Measurements from ENCODE around the gene CDH13. TPM values are rescaled to one million over a fixed set of nuclear protein-coding genes. Genes with fewer than 3 reads are reported as not detected.

CDH13 gene
- total and polyA plus RNA-seq, 2 of the 8 experiments (the other 6 are each of a cell fraction or from before 2014, with no cell fraction given) = 2.3 to 2.4 TPM

GRCh38 chr16:83389751-83390150 is 763.0 kb downstream of the CDH13 start:
- DNase-seq (ENCODE audit: low read depth in 1 of 2, low spot score in 2 of 2) = no peak
- H3K9ac ChIP-seq (replicated peaks in 1 of 4; ENCODE audit: extremely low read depth in 1 of 4, low read depth in 3 of 4, low read length in 3 of 4) = no peak overlapping the region

More at GRCh38 chr16:83389751-83390150, 763.0 kb downstream of the CDH13 start:
- Histone ChIP-seq H3K18ac (ENCODE audit: extremely low read depth, low read length) (no peak overlapping the region), H4K8ac (ENCODE audit: extremely low read depth, insufficient read depth, low read length) (no peak overlapping the region), H3K79me1 (ENCODE audit: low read depth, low read length) (no peaks in the 10 kb centered on the region), H3K4ac (replicated peaks; ENCODE audit: insufficient read length, low read depth, low read length) (no peak overlapping the region), H2BK120ac (replicated peaks; ENCODE audit: low read depth, low read length) (no peak overlapping the region), H3K27me3 (replicated peaks in 1 of 4; ENCODE audit: control insufficient read depth in 3 of 4, extremely low read depth in 1 of 4, insufficient read depth in 3 of 4, low read length in 3 of 4) (no peaks in the 10 kb centered on the region), H2AK5ac (ENCODE audit: low read depth, low read length) (no peak overlapping the region), H3K4me2 (ENCODE audit: insufficient read depth in 1 of 2, low read depth in 2 of 2, low read length in 2 of 2) (no peak overlapping the region), H3K79me2 (ENCODE audit: control insufficient read depth in 1 of 2, insufficient read depth in 2 of 2, low read length in 2 of 2) (no peaks in the 10 kb centered on the region), H3K4me1 (replicated peaks in 1 of 4; ENCODE audit: control insufficient read depth in 3 of 4, insufficient read depth in 4 of 4, low read length in 3 of 4) (no peaks in the 10 kb centered on the region), H4K91ac (replicated peaks; ENCODE audit: insufficient read length, low read length) (no peak overlapping the region), H4K20me1 (replicated peaks in 1 of 2; ENCODE audit: control insufficient read depth in 1 of 2, insufficient read depth in 2 of 2, low read length in 2 of 2) (no peaks in the 10 kb centered on the region), H3K4me3 (ENCODE audit: extremely low read depth in 1 of 4, insufficient read depth in 2 of 4, low read depth in 3 of 4, low read length in 4 of 4) (no peak overlapping the region), H2BK15ac (ENCODE audit: low read length) (no peak overlapping the region), H3K9me3 (ENCODE audit: insufficient read depth in 2 of 2, low read depth in 1 of 2, low read length in 1 of 2) (0 out of 4 replicates have a peak, but pooled peaks cover 0 to 3% of the 10 kb centered on the region in 2 experiments), H3K36me3 (ENCODE audit: control insufficient read depth in 2 of 4, insufficient read depth in 4 of 4, low read length in 3 of 4) (no peaks in the 10 kb centered on the region), H3K23ac (ENCODE audit: insufficient read length) (no peak overlapping the region), H2BK20ac (ENCODE audit: low read length) (no peak overlapping the region), H3K56ac (replicated peaks; ENCODE audit: insufficient read length, low read depth, low read length) (no peak overlapping the region), H3K14ac (ENCODE audit: insufficient read length) (no peak overlapping the region), H2AFZ (ENCODE audit: low read length) (no peak overlapping the region), H2BK5ac (ENCODE audit: low read depth, low read length) (no peak overlapping the region), H2BK12ac (ENCODE audit: low read depth, low read length) (no peak overlapping the region), H3K23me2 (ENCODE audit: low read depth, low read length) (no peaks in the 10 kb centered on the region), H4K5ac (ENCODE audit: insufficient read length, low read depth, low read length) (no peak overlapping the region), H3K27ac (ENCODE audit: low read depth, low read length) (no peak overlapping the region)
- POLR2A ChIA-PET (ENCODE audit: partially characterized antibody) = no interaction called here
- CTCF ChIA-PET (ENCODE audit: partially characterized antibody) = interaction anchor here (0.7 to 1.5 kb wide), 5 partner anchors 9 to 150 kb away, joined by 3 to 5 read pairs (median 5); no protein-coding TSS in a partner anchor
- TF ChIP-seq SRF (IDR thresholded peaks at IDR 0.05; ENCODE audit: low read depth, low read length) (no peak), SIX5 (IDR thresholded peaks at IDR 0.05; ENCODE audit: low read depth, low read length) (no peak), SP4 (IDR thresholded peaks at IDR 0.05; ENCODE audit: low read length) (no peak), ATF3 (IDR thresholded peaks at IDR 0.05; ENCODE audit: insufficient read depth, low read depth, low read length) (no peak), RXRA (IDR thresholded peaks at IDR 0.05; ENCODE audit: insufficient read depth, low read depth, low read length) (no peak), EGR1 (IDR thresholded peaks at IDR 0.05; ENCODE audit: borderline replicate concordance, low read depth, low read length) (no peak), TAF1 (IDR thresholded peaks at IDR 0.05; ENCODE audit: low read depth, low read length) (no peak)
- 75% methylated on average over 3 of the region's 3 CpGs; no CpG with 5 or more reads in 1 of the 2 experiments for WGBS, 2 experiments (ENCODE audit: extremely low coverage in 1 of 2, insufficient coverage in 1 of 2, insufficient read length in 1 of 2, insufficient replicate concordance in 2 of 2, low coverage in 1 of 2, low lambda C conversion rate in 2 of 2, missing lambda C conversion rate in 1 of 2)
- no peak for FAIRE-seq
